GM18499 (cell line): ENCODE measurements around the gene CAV1.
"Not testable (repeated sequence)": the region's sequence is repeated elsewhere in the genome, so short reads cannot be mapped to it uniquely, and the experiment has no call there.

ENCODE experiments used
- ATAC-seq: cut with Tn5 transposase; IDR thresholded peaks from one replicate; pipeline ENCODE4 v1.9.1; 2021; ENCODE audit warnings: moderate number of reproducible peaks; ENCODE audit not compliant: insufficient read depth, unreplicated experiment

CAV1 gene

GRCh38 chr7:116576350-116577319 is 51.8 kb downstream of the CAV1 start:
- ATAC-seq, result no peak

GRCh38 chr7:116577320-116577871 is 52.6 kb downstream of the CAV1 start:
- peak; percentile 85 for ATAC-seq

GRCh38 chr7:116578526-116578925 is 53.7 kb downstream of the CAV1 start:
- ATAC-seq, result no peak

GRCh38 chr7:116579322-116579721 is 54.5 kb downstream of the CAV1 start:
- no peak for ATAC-seq

GRCh38 chr7:116579835-116580234 is 55.0 kb downstream of the CAV1 start:
- ATAC-seq, result no peak

- ATAC-seq, result no peak
These were observed 57.4 kb downstream of the CAV1 start for GRCh38 chr7:116582164-116582732.

GRCh38 chr7:116582806-116583444 is 58.1 kb downstream of the CAV1 start:
- no peak for ATAC-seq

GRCh38 chr7:116583653-116584052 is 58.8 kb downstream of the CAV1 start:
- peak; percentile 90 for ATAC-seq

GRCh38 chr7:116584721-116585120 is 59.9 kb downstream of the CAV1 start:
- no peak for ATAC-seq

- ATAC-seq, result no peak
These were observed 60.6 kb downstream of the CAV1 start for GRCh38 chr7:116585392-116585791.

- ATAC-seq, result no peak
These were observed 61.1 kb downstream of the CAV1 start for GRCh38 chr7:116585967-116586366.

GRCh38 chr7:116587200-116587599 is 62.4 kb downstream of the CAV1 start:
- ATAC-seq, result not testable (repeated sequence)

- ATAC-seq, result peak; percentile 41
These were observed 63.4 kb downstream of the CAV1 start for GRCh38 chr7:116588225-116588624.

- ATAC-seq, result no peak
These were observed 64.1 kb downstream of the CAV1 start for GRCh38 chr7:116588641-116589594.

GRCh38 chr7:116591202-116592040 is 66.6 kb downstream of the CAV1 start:
- ATAC-seq, result no peak

- no peak for ATAC-seq
These were observed 67.2 kb downstream of the CAV1 start for GRCh38 chr7:116592041-116592355.

- ATAC-seq, result no peak
These were observed 67.6 kb downstream of the CAV1 start for GRCh38 chr7:116592445-116592844.

- no peak for ATAC-seq
These were observed 68.7 kb downstream of the CAV1 start for GRCh38 chr7:116593359-116594075.
